Measurements from ENCODE around the gene ADGRB3.

DNA sequence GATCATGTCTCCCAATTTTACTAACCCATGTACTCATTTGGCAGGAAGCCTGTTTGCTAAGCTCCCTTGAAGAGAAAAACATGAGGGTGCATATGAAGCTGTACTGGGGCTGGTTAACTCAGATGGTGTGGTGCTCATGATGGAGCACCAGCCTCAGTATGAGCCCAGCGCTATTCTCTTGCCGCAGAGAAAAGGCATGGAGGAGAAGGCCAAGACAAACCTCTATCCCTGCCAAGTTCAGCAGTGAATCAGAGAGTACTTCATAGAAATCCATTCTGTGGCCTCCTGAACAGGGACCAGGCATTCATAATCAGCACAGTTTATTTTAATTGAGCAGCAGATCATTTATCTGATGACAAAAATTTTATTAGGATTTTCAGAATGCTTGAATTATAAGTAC lies 763.6 kb downstream of the ADGRB3 start:
- TF ChIP-seq, protein P1, sequence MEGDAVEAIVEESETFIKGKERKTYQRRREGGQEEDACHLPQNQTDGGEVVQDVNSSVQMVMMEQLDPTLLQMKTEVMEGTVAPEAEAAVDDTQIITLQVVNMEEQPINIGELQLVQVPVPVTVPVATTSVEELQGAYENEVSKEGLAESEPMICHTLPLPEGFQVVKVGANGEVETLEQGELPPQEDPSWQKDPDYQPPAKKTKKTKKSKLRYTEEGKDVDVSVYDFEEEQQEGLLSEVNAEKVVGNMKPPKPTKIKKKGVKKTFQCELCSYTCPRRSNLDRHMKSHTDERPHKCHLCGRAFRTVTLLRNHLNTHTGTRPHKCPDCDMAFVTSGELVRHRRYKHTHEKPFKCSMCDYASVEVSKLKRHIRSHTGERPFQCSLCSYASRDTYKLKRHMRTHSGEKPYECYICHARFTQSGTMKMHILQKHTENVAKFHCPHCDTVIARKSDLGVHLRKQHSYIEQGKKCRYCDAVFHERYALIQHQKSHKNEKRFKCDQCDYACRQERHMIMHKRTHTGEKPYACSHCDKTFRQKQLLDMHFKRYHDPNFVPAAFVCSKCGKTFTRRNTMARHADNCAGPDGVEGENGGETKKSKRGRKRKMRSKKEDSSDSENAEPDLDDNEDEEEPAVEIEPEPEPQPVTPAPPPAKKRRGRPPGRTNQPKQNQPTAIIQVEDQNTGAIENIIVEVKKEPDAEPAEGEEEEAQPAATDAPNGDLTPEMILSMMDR (conservative IDR thresholded peaks at IDR 0.05; ENCODE audit: low read length): no peak
- TF ChIP-seq EZH2phosphoT487 (IDR thresholded peaks at IDR 0.05; ENCODE audit: borderline replicate concordance, low read depth, low read length): no peak

Measured in OCI-LY7 (cell line).